Stimulated activated CD4-positive, alpha-beta T cell treated with anti-CD3 and anti-CD28 coated beads, Interleukin-12 subunit alpha, Interleukin-12 subunit beta, amount 100 ng/mL, for 48 hours (primary cell): ENCODE measurements around the gene LOXHD1.

Experiments
- DNase-seq, 3 donors: peaks; one replicate each; pipeline ENCODE4 v3.0.0-alpha.2; 2020; ENCODE audit warnings: low read depth in 2 of 3, low spot score in 1 of 3

Gene LOXHD1

GRCh38 chr18:46627136-46627535, 29.9 kb downstream of the LOXHD1 start:
- DNase-seq = no peak

- DNase-seq = no peak
These were observed 32.0 kb downstream of the LOXHD1 start for GRCh38 chr18:46625069-46625468.

- peak in 1 of 3 donors; percentile 25 for DNase-seq
These were observed 32.9 kb downstream of the LOXHD1 start for GRCh38 chr18:46624127-46624526.

GRCh38 chr18:46623541-46623940, 33.5 kb downstream of the LOXHD1 start:
- DNase-seq = peak in 2 of 3 donors; percentile 4 to 16

GRCh38 chr18:46622999-46623398, 34.0 kb downstream of the LOXHD1 start:
- DNase-seq = no peak

GRCh38 chr18:46622451-46622850, 34.6 kb downstream of the LOXHD1 start:
- DNase-seq = no peak

- no peak for DNase-seq
These were observed 35.1 kb downstream of the LOXHD1 start for GRCh38 chr18:46621871-46622270.

- DNase-seq = no peak
These were observed 35.8 kb downstream of the LOXHD1 start for GRCh38 chr18:46621111-46621766.

GRCh38 chr18:46619559-46619958, 37.5 kb downstream of the LOXHD1 start:
- no peak for DNase-seq

GRCh38 chr18:46615720-46616119, 41.3 kb downstream of the LOXHD1 start:
- no peak for DNase-seq

GRCh38 chr18:46609048-46609447, 48.0 kb downstream of the LOXHD1 start:
- no peak for DNase-seq

GRCh38 chr18:46607926-46608325, 49.1 kb downstream of the LOXHD1 start:
- no peak for DNase-seq

- DNase-seq = no peak
These were observed 55.7 kb downstream of the LOXHD1 start for GRCh38 chr18:46601141-46601805.

- no peak for DNase-seq
These were observed 60.9 kb downstream of the LOXHD1 start for GRCh38 chr18:46596119-46596518.

GRCh38 chr18:46591783-46592391, 65.1 kb downstream of the LOXHD1 start:
- no peak for DNase-seq

GRCh38 chr18:46590103-46590502, 66.9 kb downstream of the LOXHD1 start:
- DNase-seq = no peak

- no peak for DNase-seq
These were observed 67.9 kb downstream of the LOXHD1 start for GRCh38 chr18:46588971-46589660.

- DNase-seq = no peak
These were observed 69.4 kb downstream of the LOXHD1 start for GRCh38 chr18:46587600-46587999.

- DNase-seq = no peak
These were observed 73.3 kb downstream of the LOXHD1 start for GRCh38 chr18:46583711-46584110.

- DNase-seq = no peak
These were observed 75.4 kb downstream of the LOXHD1 start for GRCh38 chr18:46581648-46582047.

GRCh38 chr18:46578987-46579386, 78.0 kb downstream of the LOXHD1 start:
- no peak for DNase-seq

- no peak for DNase-seq
These were observed 79.5 kb downstream of the LOXHD1 start for GRCh38 chr18:46577546-46577945.
